ENCODE results near the gene SPATC1L. TPM values are rescaled to one million over a fixed set of nuclear protein-coding genes. Genes with fewer than 3 reads are reported as not detected.
A peak's percentile ranks its signal among the peaks of the same experiment; 100 is the strongest.
"Not testable (repeated sequence)": the region's sequence is repeated elsewhere in the genome, so short reads cannot be mapped to it uniquely, and the experiment has no call there.

The SPATC1L gene
- total RNA-seq = 25.2 and 27.1 TPM in 2 replicates

DNA sequence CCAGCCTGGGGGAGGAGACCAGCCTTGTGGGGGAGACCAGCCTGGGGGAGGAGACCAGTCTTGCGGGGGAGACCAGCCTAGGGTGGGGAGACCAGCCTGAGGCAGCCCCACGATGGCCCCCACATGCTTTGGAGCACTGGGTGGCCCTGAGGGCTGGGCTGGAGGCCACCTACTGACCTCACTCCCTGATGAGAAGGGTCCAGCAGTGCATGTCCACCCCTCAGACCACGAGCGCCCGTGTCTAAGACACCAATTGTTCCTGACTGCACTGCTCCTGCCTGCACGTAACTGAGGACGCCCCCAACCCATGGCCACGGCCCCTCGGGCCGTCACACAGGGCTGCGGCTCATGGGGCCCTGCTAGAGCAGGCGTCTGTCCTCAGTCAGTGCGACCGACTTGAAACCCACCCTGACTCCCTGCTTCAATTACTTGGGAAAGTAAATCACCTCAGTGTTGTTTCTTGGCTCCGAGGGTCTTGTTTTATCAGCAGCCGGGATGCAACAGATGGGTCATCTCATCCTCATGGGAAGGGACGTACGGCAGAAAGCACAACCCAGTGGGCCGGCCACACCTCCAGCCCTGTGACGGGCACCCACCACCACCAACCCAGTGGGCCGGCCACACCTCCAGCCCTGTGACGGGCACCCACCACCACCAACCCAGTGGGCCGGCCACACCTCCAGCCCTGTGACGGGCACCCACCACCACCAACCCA, at the start of gene SPATC1L:
SPATC1L (minus strand) TSS at position 550 of the 715 bp plus-strand sequence. CDS start 1,643 bp downstream, outside the sequence.
- DNase-seq (ENCODE audit: extremely low read depth, low read depth, low spot score) = no peak

DNA sequence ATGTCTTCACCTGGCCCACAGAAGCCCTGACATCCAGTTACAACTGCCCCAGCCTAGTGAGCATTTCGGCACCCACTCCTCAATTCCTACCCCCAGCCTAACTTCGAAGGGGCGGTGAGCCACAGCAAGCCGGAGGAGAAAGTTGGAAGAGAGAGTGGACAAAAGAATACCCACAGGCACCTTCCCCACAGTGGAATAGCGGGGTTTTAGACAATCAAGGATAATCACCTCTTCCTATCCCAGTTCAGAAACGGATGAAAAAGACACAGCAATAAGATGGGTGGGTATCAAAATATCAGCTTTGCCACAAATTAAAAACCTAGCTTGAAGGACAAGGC, 45.6 kb upstream of the SPATC1L start:
- no peak for DNase-seq (ENCODE audit: extremely low read depth, low read depth, low spot score)

- no peak for DNase-seq (ENCODE audit: extremely low read depth, low read depth, low spot score)
Measured at GRCh38 chr21:46229133-46229922, 45.1 kb upstream of the SPATC1L start.

DNA sequence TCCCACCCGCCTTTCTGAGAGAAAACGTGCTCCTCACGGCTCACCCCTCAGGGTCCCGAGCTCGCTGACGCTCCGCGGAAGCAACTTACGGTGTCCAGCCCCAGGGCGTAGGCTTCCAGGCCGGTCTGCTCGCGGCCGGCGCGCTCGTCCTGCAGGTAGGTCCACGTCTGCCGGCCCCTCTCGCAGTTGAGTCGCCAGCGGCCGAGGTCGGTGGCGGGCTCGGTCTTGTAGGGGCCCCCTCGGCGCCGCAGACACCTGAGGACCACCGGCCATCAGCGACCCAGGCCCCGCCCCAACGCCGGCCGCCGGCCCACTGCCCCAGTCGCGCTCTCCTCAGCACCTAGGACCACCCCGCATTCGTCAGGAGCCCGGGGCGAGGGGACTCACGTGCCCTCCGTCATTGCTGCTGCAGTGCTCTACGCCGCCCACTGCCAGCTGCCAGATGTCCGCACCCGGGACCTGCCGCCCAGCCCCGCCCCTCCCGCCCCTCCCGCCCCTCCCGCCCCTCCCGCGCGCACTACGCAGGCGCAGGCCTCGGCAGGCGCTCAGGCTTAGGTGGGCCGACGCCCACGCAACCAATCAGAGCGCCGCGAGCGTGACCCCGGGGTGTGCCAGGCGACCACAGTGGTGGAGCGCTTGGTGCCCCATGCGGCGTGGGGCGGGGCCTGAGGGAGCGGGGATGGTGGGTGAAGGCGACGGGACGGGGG, 44.2 kb upstream of the SPATC1L start, which contains the start of gene LSS:
LSS (minus strand) TSS at position 430 of the 707 bp plus-strand sequence; CDS start at position 401, 29 bp downstream.
- DNase-seq (ENCODE audit: extremely low read depth, low read depth, low spot score) = peak; percentile 64

DNA sequence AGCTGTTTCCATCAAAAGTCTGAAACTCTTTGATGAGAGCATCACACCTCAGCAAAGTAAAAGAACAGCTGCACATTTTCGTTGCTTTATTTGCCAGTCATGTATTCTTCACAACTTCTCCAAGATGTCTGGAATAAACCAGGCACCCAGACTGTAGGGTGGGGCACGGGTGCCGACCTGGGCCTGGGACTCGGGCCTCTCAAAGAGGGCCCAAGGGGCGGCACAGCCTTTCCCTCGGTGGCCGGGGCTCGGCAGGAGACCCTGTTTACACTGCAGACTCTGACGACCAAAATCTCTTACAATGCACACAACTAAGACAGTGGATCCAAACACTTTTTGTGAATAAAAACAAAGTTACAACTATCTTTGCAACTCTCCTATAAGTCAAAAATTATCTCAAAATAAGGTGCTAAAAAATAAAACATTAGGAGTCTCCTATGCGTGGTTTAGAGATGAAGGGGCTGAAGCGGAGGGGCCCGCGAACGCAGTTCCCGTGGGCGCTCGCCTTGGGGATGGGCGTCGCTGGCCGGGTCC, 43.6 kb upstream of the SPATC1L start:
- no peak for DNase-seq (ENCODE audit: extremely low read depth, low read depth, low spot score)

DNA sequence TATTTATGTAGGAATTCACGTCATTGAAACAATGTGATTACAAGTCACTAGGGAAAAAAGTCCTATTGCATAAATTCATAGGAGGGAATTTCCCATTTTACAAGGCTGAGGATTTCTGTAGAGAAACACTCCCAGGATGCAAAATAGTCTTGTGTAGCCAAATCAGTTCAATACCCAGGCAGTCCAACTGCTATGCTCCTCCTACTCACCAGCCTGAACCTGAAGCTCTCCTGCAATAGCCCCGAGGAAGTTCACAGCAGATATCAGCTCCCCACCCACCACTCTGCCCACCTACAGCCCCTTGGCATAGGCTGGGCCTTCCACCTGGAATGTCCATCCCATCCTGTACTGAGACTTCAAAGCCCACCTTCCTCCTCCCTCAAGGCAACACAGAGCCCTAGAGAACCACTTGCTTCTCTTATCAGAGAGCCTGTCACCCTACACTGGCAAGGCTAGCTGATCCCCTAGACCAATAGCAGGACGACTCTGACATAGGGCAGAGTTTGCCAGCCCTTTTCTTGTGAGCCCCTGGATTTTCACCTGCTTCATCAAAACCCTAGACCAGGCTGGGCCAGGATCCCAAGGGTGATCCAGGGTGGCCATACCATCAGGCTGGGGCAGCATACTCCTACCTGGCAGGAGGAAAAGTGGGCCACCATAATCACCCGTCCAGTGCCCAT, 42.8 kb upstream of the SPATC1L start:
- DNase-seq (ENCODE audit: extremely low read depth, low read depth, low spot score) = no peak

GRCh38 chr21:46226146-46226545, 41.9 kb upstream of the SPATC1L start:
- no peak for DNase-seq (ENCODE audit: extremely low read depth, low read depth, low spot score)

DNA sequence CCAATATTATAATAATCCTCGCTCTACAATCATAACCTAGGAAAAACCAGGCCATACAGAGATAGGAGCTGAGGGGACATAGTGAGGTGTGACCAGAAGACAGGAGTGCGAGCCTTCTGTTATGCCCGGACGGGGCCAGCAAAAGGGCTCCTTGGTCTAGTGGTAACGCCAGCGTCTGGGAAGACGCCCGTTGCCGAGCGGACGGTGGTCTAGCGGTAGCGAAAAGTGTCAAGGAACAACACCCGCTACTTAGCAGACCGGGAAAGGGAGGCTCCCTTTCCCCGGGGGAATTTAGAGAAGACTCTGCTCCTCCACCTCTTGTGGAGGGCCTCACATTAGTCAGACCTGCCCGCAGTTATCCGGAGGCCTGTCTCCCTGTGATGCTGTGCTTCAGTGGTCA, 39.4 kb upstream of the SPATC1L start:
- not testable (repeated sequence) for DNase-seq (ENCODE audit: extremely low read depth, low read depth, low spot score)

GRCh38 chr21:46223217-46223616, 39.0 kb upstream of the SPATC1L start:
- DNase-seq (ENCODE audit: extremely low read depth, low read depth, low spot score) = no peak

GRCh38 chr21:46222436-46223116, 38.3 kb upstream of the SPATC1L start:
- no peak for DNase-seq (ENCODE audit: extremely low read depth, low read depth, low spot score)

- no peak for DNase-seq (ENCODE audit: extremely low read depth, low read depth, low spot score)
Measured at GRCh38 chr21:46221664-46222435, 37.6 kb upstream of the SPATC1L start.

GRCh38 chr21:46220847-46221246, 36.6 kb upstream of the SPATC1L start:
- no peak for DNase-seq (ENCODE audit: extremely low read depth, low read depth, low spot score)

GRCh38 chr21:46220275-46220810, 36.1 kb upstream of the SPATC1L start:
- DNase-seq (ENCODE audit: extremely low read depth, low read depth, low spot score) = no peak

DNA sequence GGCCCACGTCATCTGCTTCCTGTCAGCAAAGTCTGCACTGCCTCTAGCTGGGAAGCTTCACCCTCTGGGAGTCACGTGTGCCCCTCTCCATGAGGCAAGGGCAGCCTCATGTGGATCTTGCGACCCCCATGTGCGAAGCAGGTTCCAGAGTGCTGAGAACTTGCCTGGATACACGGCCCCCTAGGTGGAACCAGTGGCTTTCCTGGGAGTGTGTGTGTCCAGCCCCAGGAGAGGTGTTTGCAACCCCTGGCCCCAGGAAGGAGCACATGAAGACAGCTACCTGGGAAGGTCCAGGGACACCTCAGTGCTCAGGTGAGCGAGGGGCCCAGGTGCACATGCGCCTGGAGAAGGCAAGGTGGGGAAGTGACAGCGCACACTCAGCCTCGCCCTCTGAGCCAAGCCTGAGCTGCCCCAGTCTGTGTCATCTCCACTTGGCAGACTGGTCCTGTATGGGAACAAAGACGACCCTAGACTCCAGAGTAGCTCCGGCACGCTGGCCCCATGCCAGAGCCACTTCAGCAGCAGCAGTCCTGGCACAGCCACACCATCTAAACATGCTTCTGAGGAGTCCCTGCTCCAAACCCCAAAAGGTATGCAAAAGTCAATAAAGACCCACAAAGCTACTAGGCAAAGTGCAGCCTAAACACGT, 35.5 kb upstream of the SPATC1L start:
- DNase-seq (ENCODE audit: extremely low read depth, low read depth, low spot score) = no peak

DNA sequence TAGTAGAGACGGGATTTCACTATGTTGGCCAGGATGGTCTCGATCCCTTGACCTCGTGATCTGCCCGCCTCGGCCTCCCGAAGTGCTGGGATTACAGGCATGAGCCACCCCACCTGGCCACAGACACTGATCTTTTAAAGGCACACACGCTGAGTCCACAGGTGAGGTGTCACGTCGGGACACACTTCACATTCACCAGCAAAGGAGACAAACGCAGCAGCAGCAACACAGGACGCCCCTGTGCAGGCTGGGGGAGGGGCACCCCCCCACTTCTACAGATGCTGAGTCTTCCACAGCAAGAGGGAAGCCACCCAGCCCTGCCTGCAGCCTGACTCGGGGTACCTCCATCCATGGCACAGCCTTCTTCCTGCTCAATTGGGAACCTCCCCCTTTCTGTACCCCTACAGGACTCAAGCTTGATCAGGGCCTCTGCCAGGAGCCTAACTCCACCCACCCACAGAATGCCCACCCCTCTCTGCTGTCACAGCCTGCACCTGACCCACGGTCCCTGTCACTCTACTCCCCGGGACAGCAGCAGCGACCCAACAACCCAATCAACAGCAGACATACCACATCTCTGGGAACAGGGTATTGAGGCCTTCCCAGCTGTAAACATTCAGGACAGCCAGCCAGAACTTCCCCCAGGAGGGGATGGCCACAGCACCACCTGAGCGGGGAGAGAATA, 34.8 kb upstream of the SPATC1L start:
- DNase-seq (ENCODE audit: extremely low read depth, low read depth, low spot score) = no peak

- DNase-seq (ENCODE audit: extremely low read depth, low read depth, low spot score) = no peak
Measured at GRCh38 chr21:46217511-46218196, 33.4 kb upstream of the SPATC1L start.

GRCh38 chr21:46216132-46216747, 32.0 kb upstream of the SPATC1L start:
- no peak for DNase-seq (ENCODE audit: extremely low read depth, low read depth, low spot score)
